ENCODE results near the gene FBXL17.

FBXL17 gene

DNA sequence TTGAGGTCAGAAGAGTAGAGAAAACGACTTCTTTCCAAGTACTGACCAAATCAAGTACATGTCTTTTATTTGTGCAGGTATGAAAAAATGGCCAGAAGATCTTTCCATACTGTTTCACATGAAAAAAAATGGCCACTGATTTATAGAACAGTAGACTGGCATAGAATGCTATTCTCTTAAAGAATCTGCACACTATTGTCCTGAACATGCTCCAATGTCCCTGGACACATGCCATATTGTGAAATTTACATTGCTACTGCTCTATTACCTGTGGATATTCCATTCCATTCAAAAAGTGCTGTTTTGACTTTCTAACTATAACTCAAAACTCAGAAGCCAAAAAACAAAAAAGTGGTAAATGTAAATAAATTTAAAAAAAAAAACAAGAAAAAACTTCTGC, 60.6 kb downstream of the FBXL17 start:
- no peaks in the 10 kb centered on the region for H3K9me2 ChIP-seq (replicated peaks; ENCODE audit: low read depth, low read length)
- H3F3A ChIP-seq (ENCODE audit: low read depth) = no peaks in the 10 kb centered on the region
- no peaks in the 10 kb centered on the region for H3K4me1 ChIP-seq (ENCODE audit: insufficient read depth, low read length, poor library complexity, severe bottlenecking)
- H2AFZ ChIP-seq (ENCODE audit: low read length) = no peak overlapping the region
- H4K20me1 ChIP-seq (ENCODE audit: insufficient read depth, low read length, poor library complexity, severe bottlenecking) = no peaks in the 10 kb centered on the region
- no peaks in the 10 kb centered on the region for H3K27me3 ChIP-seq (ENCODE audit: insufficient read depth, low read length, poor library complexity, severe bottlenecking)
- H3K4me3 ChIP-seq (ENCODE audit: low read length, poor library complexity, severe bottlenecking) = no peak overlapping the region
- H3K4me2 ChIP-seq (ENCODE audit: low read depth, low read length, poor library complexity, severe bottlenecking) = no peak overlapping the region
- no peak for TF ChIP-seq EZH2phosphoT487 (IDR thresholded peaks at IDR 0.05; ENCODE audit: borderline replicate concordance)
- TF ChIP-seq, protein P1, sequence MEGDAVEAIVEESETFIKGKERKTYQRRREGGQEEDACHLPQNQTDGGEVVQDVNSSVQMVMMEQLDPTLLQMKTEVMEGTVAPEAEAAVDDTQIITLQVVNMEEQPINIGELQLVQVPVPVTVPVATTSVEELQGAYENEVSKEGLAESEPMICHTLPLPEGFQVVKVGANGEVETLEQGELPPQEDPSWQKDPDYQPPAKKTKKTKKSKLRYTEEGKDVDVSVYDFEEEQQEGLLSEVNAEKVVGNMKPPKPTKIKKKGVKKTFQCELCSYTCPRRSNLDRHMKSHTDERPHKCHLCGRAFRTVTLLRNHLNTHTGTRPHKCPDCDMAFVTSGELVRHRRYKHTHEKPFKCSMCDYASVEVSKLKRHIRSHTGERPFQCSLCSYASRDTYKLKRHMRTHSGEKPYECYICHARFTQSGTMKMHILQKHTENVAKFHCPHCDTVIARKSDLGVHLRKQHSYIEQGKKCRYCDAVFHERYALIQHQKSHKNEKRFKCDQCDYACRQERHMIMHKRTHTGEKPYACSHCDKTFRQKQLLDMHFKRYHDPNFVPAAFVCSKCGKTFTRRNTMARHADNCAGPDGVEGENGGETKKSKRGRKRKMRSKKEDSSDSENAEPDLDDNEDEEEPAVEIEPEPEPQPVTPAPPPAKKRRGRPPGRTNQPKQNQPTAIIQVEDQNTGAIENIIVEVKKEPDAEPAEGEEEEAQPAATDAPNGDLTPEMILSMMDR (conservative IDR thresholded peaks at IDR 0.05; ENCODE audit: low read length) = no peak
- no peaks in the 10 kb centered on the region for H3K9me3 ChIP-seq (ENCODE audit: insufficient read depth, low read depth, low read length)
- no peaks in the 10 kb centered on the region for H3K36me3 ChIP-seq (ENCODE audit: insufficient read depth, low read length)
- no peaks in the 10 kb centered on the region for H3K79me2 ChIP-seq (ENCODE audit: insufficient read depth, low read length)
- H3K9ac ChIP-seq (ENCODE audit: low read depth, low read length, poor library complexity, severe bottlenecking) = no peak overlapping the region

GRCh38 chr5:108320231-108320630, 61.7 kb downstream of the FBXL17 start:
- Histone ChIP-seq H4K20me1 (ENCODE audit: insufficient read depth, low read length, poor library complexity, severe bottlenecking) (no peaks in the 10 kb centered on the region), H3K9me2 (replicated peaks; ENCODE audit: low read depth, low read length) (no peaks in the 10 kb centered on the region), H3K79me2 (ENCODE audit: insufficient read depth, low read length) (no peaks in the 10 kb centered on the region), H3K9ac (ENCODE audit: low read depth, low read length, poor library complexity, severe bottlenecking) (no peak overlapping the region), H3K36me3 (ENCODE audit: insufficient read depth, low read length) (no peaks in the 10 kb centered on the region), H3K27me3 (ENCODE audit: insufficient read depth, low read length, poor library complexity, severe bottlenecking) (no peaks in the 10 kb centered on the region), H2AFZ (ENCODE audit: low read length) (no peak overlapping the region), H3F3A (ENCODE audit: low read depth) (no peaks in the 10 kb centered on the region), H3K4me3 (ENCODE audit: low read length, poor library complexity, severe bottlenecking) (no peak overlapping the region), H3K4me1 (ENCODE audit: insufficient read depth, low read length, poor library complexity, severe bottlenecking) (no peaks in the 10 kb centered on the region), H3K4me2 (ENCODE audit: low read depth, low read length, poor library complexity, severe bottlenecking) (no peak overlapping the region), H3K9me3 (ENCODE audit: insufficient read depth, low read depth, low read length) (no peaks in the 10 kb centered on the region)
- TF ChIP-seq, protein P1 (conservative IDR thresholded peaks at IDR 0.05; ENCODE audit: low read length) = no peak

DNA sequence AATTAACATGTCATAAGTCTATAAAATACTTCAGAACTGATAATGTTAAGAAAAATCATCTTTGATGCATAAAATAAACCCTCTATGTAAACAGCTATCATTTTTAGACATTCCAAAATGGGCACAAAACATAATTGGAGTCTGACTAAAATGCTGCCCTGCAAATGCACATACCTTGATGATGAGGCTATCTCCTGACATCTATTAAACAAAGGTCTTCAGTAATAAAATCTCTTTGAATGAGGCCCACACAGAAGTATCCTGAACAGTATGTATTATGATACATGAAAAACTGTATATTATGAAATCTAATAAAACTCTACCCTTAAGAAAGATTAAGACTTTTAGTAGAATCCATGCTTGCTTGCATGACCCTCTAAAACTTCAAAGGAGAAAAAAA, 66.1 kb downstream of the FBXL17 start:
- H3K9me2 ChIP-seq (replicated peaks; ENCODE audit: low read depth, low read length) = no peaks in the 10 kb centered on the region
- H3K4me3 ChIP-seq (ENCODE audit: low read length, poor library complexity, severe bottlenecking) = no peak overlapping the region
- no peak overlapping the region for H2AFZ ChIP-seq (ENCODE audit: low read length)
- H3F3A ChIP-seq (ENCODE audit: low read depth) = no peaks in the 10 kb centered on the region
- no peaks in the 10 kb centered on the region for H3K4me1 ChIP-seq (ENCODE audit: insufficient read depth, low read length, poor library complexity, severe bottlenecking)
- H3K9me3 ChIP-seq (ENCODE audit: insufficient read depth, low read depth, low read length) = no peaks in the 10 kb centered on the region
- no peak overlapping the region for H3K9ac ChIP-seq (ENCODE audit: low read depth, low read length, poor library complexity, severe bottlenecking)
- no peaks in the 10 kb centered on the region for H3K79me2 ChIP-seq (ENCODE audit: insufficient read depth, low read length)
- no peaks in the 10 kb centered on the region for H3K27me3 ChIP-seq (ENCODE audit: insufficient read depth, low read length, poor library complexity, severe bottlenecking)
- no peaks in the 10 kb centered on the region for H4K20me1 ChIP-seq (ENCODE audit: insufficient read depth, low read length, poor library complexity, severe bottlenecking)
- H3K4me2 ChIP-seq (ENCODE audit: low read depth, low read length, poor library complexity, severe bottlenecking) = no peak overlapping the region
- TF ChIP-seq, protein P1 (conservative IDR thresholded peaks at IDR 0.05; ENCODE audit: low read length) = no peak
- TF ChIP-seq EZH2phosphoT487 (IDR thresholded peaks at IDR 0.05; ENCODE audit: borderline replicate concordance) = no peak
- no peaks in the 10 kb centered on the region for H3K36me3 ChIP-seq (ENCODE audit: insufficient read depth, low read length)
